Epidermal melanocyte (primary cell): Measurements from ENCODE around the gene EVI5.
"Not testable (repeated sequence)": the region's sequence is repeated elsewhere in the genome, so short reads cannot be mapped to it uniquely, and the experiment has no call there.

ENCODE experiments used
- DNase-seq: peaks from one replicate; pipeline ENCODE4 v3.0.0; 2011; ENCODE audit warnings: low spot score; ENCODE audit not compliant: insufficient read length

The EVI5 gene

GRCh38 chr1:92749024-92749634 lies 35.8 kb downstream of the EVI5 start:
- DNase-seq: peak; percentile 31

GRCh38 chr1:92748138-92748537 lies 36.8 kb downstream of the EVI5 start:
- no peak for DNase-seq

DNA sequence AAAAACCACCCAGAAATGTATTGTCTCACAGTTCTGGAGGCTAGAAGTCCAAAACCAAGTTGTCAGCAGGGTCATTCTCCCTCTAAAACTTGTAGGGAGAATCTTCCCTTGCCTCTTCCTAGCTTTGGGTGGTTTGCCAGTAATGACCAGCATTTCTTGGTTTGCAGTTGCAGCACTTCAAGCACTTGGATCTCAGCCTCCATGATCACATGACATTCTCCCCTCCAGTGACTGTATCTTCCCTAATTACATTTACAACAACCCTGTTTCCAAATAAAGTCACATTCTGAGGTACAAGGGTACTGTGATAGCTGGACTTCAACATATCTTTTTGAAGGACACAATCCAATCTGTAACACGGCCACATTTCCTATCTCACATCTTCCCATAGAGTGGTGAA lies 37.2 kb downstream of the EVI5 start:
- DNase-seq: no peak

DNA sequence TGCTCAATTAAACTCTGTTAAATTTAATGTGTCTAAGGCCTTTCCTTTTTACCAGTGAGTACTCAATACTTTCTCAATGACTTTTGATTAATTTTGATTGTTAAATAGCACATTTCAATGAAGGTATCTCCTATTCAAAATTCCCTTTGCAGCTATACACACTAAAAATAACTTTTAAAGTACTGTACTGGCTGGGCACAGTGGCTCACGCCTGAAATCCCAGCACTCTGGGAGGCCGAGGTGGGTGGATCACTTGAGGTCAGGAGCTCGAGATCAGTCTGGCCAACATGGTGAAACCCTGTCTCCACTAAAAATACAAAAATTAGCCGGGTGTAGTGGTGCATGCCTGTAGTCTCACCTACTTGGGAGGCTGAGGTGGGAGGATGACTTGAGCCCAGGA lies 38.7 kb downstream of the EVI5 start:
- DNase-seq: not testable (repeated sequence)

- DNase-seq: no peak
Observed at GRCh38 chr1:92743221-92743620, 41.7 kb downstream of the EVI5 start.

- DNase-seq: no peak
Observed at GRCh38 chr1:92739669-92740524, 45.0 kb downstream of the EVI5 start.

DNA sequence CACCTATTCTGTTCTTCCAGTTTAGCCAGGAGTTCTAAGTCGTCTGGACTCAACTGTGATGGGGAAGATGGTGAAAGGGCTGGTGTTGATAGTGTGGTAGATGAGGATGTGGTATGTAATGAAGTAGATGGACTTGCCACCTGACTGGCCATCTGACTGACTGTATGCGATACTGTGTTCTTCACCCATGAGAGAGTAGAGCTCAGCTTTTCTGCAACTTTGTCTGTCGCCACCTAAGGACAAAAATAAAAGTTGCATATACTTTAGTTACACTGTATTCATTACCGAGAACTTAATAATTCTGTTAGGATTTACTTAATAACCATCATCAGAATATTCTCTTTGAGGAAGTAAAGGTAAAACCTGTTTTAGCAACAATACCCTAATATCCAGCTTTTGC lies 48.5 kb downstream of the EVI5 start:
- DNase-seq: no peak

GRCh38 chr1:92730476-92730875 lies 54.4 kb downstream of the EVI5 start:
- no peak for DNase-seq

DNA sequence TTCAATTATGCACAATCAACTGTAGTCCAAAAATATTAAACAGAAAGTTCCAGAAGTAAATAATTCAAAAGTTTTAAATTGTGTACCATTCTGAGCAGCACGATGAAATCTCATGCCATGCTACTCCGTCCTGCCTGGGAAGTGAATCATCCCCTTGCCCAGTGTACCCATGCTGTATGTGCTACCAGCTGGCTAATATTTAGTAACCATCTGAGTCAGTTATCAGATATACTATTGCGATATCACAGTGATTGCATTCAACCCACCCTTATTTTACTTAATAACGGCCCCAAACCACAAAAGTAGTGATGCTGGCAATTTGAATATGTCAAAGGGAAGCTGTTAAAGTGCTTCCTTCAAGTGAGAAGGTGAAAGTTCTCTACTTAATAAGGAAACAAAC lies 56.2 kb downstream of the EVI5 start:
- no peak for DNase-seq

DNA sequence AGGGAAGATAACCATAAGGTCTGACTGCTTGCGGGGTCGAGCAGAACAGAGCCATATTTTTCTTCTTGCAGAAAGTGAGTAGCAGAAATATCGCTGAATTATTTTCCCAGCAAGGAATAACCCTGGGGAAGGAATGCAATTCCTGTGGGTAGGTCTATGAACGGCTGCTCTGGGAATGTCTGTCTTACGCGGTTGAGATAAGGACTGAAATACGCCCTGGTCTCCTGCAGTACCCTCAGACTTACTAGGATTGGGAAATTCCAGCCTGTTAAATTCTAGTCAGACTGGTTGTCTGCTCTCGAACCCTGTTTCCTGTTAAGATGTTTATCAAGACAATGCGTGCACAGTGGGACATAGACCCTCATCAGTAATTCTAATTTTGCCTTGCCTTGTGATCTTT lies 61.2 kb downstream of the EVI5 start:
- not testable (repeated sequence) for DNase-seq

GRCh38 chr1:92721886-92722285 lies 63.0 kb downstream of the EVI5 start:
- no peak for DNase-seq

DNA sequence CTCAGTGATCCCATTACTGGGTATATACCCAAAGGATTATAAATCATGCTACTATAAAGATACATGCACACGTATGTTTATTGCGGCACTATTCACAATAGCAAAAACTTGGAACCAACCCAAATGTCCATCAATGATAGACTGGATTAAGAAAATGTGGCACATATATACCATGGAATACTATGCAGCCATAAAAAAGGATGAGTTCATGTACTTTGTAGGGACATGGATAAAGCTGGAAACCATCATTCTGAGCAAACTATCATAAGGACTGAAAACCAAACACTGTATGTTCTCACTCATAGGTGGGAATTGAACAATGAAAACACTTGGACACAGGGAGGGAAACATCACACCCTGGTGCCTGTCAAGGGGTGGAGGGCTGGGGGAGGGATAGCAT lies 63.8 kb downstream of the EVI5 start:
- DNase-seq: not testable (repeated sequence)

- DNase-seq: not testable (repeated sequence)
Observed at GRCh38 chr1:92715476-92715951, 69.4 kb downstream of the EVI5 start.

DNA sequence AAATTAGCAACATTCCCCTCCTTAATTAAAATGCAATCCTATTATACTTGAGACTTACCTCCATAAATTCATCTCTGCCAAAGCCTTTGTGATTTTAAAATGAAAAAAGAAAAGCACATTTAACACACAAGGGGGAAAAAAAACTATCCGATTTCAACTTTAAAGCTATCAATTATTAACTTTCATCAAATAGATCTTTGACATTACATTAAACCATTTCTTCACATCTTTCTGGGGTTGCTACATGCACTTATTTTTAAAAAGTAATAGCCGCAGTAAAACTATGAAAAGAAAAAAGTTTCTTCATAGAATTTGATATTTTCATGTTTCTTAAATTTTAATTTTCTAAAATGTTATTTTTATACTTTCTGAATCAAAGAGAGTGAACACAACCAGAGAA lies 71.0 kb downstream of the EVI5 start:
- no peak for DNase-seq

DNA sequence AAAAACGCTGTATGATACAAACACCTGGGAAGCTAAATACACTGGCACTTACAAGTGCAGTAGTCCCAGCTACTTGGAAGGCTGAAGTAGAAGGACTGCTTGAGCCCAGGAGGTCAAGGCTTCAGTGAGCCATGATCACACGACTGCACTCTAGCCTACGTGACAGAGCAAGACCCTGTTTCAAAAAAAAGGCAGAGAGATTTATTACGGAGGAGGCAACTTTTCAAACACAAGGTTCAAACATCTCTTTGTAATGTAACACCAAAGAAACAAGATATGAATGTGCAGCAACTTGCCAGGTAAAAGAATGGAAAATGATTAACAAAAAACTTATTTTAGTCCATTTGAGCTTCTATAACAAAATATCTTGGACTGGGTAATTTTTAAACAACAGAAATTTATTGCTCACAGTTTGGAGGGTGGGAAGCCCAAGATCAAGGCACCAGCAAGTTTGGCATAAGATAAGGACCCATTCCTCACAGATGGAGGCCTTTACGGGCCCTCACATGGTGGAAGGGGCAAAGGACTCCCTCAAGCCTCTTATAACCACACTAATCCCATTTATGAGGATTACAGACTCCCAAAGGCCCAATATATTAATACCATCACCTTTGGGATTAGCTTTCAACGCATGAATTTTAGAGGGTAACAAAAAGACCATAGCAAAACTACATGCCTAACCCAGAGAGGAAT lies 73.3 kb downstream of the EVI5 start:
- no peak for DNase-seq

- no peak for DNase-seq
Observed at GRCh38 chr1:92709738-92710137, 75.2 kb downstream of the EVI5 start.

DNA sequence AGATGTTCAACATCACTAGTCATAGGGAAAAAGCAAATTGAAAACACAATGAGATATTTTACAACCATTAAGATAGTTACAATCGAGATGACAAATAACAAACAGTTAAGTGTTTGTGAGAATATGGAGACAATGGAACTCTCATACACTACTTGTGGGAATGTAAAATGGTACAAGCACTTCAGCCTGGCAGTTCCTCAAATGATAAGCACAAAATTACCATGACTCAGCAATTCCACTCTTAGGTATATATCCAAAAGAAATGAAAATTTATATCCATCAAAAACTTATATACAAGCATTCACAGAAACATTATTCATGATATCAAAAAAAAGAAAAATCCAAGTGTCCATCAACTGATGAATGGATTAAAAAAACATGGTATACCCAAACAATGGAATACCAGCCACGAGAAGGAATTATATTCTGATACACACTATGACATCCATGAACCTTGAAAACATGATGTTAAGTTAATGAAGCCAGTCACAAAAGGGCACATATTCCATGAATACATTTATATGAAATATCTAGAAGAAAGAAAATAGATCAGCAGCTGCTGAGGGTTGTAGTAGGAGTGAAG lies 76.4 kb downstream of the EVI5 start:
- DNase-seq: no peak

- no peak for DNase-seq
Observed at GRCh38 chr1:92707709-92708108, 77.2 kb downstream of the EVI5 start.

- no peak for DNase-seq
Observed at GRCh38 chr1:92707292-92707691, 77.6 kb downstream of the EVI5 start.

- no peak for DNase-seq
Observed at GRCh38 chr1:92705446-92705845, 79.5 kb downstream of the EVI5 start.

DNA sequence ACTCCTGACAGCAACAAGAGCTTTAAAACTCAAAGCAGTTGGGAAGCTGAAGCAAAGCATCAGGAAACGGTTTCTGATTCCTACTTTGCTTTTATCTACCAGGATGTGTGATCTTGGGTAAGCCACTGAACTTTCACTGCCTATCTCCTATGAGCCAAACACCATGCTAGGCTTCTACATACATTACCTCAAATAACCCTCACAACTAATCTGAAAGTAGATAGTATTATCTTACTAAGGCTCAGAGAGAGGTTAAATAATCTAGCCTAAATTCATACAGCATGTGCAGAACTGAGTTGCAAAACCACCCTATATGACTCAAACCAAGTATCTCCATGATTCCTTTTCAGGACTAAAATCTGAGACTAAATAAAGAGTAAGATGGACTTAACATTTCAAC lies 83.8 kb downstream of the EVI5 start:
- no peak for DNase-seq

GRCh38 chr1:92698932-92699331 lies 86.0 kb downstream of the EVI5 start:
- no peak for DNase-seq
